Erythroblast (primary cell): ENCODE measurements around the gene PROX1.

Source experiments
- GATA1 ChIP-seq: IDR thresholded peaks from 2 replicates; pipeline ENCODE4 v1.6.1; 2011; ENCODE audit warnings: low read depth, mild to moderate bottlenecking, control low read depth, low read length, moderate library complexity
- POLR2A ChIP-seq: IDR thresholded peaks from 2 replicates; pipeline ENCODE4 v1.6.1; 2011; ENCODE audit warnings: mild to moderate bottlenecking, low read length

DNA sequence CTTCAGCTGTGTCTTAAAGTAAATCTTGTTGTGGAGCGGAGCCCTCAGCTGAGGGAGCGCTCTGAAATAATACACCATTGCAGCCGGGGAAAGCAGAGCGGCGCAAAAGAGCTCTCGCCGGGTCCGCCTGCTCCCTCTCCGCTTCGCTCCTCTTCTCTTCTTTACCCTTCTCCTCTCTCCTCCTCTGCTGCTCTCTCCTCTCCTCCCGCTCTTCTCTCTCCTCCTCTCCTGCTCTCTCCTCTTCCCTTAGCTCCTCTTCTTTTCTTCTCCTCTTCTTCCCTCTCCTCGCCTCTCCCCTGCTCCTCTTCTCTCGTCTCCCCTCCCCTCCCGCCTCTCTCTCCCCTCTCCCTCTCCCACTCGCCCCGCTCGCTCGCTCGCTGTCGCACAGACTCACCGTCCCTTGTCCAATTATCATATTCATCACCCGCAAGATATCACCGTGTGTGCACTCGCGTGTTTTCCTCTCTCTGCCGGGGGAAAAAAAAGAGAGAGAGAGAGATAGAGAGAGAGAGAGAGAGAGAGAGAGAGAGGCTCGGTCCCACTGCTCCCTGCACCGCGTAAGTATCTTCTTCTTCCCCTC is at the start of gene PROX1:
- no peak for TF ChIP-seq POLR2A
- no peak for TF ChIP-seq GATA1
